Uterus (tissue), 4 donors: ENCODE results near the gene CDC42EP1. TPM values are rescaled to one million over a fixed set of nuclear protein-coding genes. Genes with fewer than 3 reads are reported as not detected.

Experiments
- DNase-seq, 2 donors: peaks; one replicate each; pipeline ENCODE4 v3.0.0-alpha.2; 2019 to 2020
- H3K27ac ChIP-seq, 2 donors: fragments of 200-600 bp; sonication (generic); 1 replicate in 1 of 2; 2 replicates in 1 of 2; pipeline ENCODE4 v1.5.1; 2016 to 2018
- H3K27me3 ChIP-seq, 2 donors: fragments of 200-600 bp; sonication (generic); one replicate each; pipeline ENCODE4 v1.5.1; 2018 to 2019; ENCODE audit warnings: control low read depth in 1 of 2
- H3K36me3 ChIP-seq, 2 donors: fragments of 200-600 bp; sonication (generic); one replicate each; pipeline ENCODE4 v1.5.1; 2019; ENCODE audit warnings: control low read depth in 1 of 2
- H3K4me1 ChIP-seq, 2 donors: fragments of 200-600 bp; sonication (generic); one replicate each; pipeline ENCODE4 v1.5.1; 2018 to 2019; ENCODE audit warnings: control low read depth in 1 of 2
- H3K4me3 ChIP-seq, 2 donors: fragments of 200-600 bp; sonication (generic); 1 replicate in 1 of 2; 2 replicates in 1 of 2; pipeline ENCODE4 v1.5.1; 2018 to 2019; ENCODE audit warnings: mild to moderate bottlenecking in 1 of 2
- H3K9me3 ChIP-seq, 2 donors: fragments of 200-600 bp; sonication (generic); one replicate each; pipeline ENCODE4 v1.5.1; 2019; ENCODE audit warnings: control low read depth in 1 of 2
- POLR2A ChIP-seq, 2 donors: fragments of 450-650 bp; IDR thresholded peaks; one replicate each; pipeline ENCODE4 v1.6.1; 2016; ENCODE audit warnings: antibody characterized with exemption in 2 of 2, mild to moderate bottlenecking in 1 of 2, moderate library complexity in 1 of 2
- intact Hi-C: fragments of 100-400 bp; cut with DNase I; formaldehyde crosslinking; loops from one replicate; pipeline ENCODE4 v1.15.1; 2023; ENCODE audit warnings: low total_unique reads
- total RNA-seq, 4 donors: library from RNA; depleted of rRNA in 3 of 4; stranded (reverse); fragments of >200 nt in 3 of 4; gene quantifications; one replicate each; pipeline versions ENCODE4 v1.1.0 to v1.2.4, GENCODE V29; 2014 to 2023
- TF ChIP-seq, protein P1 (sequence below), 4 experiments: fragments of 200-600 bp in 2 of 4; fragments of 450-650 bp in 2 of 4; sonication (generic) in 2 of 4; IDR thresholded peaks; one replicate each; pipeline ENCODE4 v1.5.1; 2016 to 2019; ENCODE audit warnings: antibody characterized with exemption in 4 of 4, mild to moderate bottlenecking in 2 of 4, moderate library complexity in 1 of 4
- donor health status: DM: yes; HTN: yes; CAD: no.

CDC42EP1 gene
- total RNA-seq, 4 donors from 2014 or later, result 10.6 to 101 (median 16.5) TPM

DNA sequence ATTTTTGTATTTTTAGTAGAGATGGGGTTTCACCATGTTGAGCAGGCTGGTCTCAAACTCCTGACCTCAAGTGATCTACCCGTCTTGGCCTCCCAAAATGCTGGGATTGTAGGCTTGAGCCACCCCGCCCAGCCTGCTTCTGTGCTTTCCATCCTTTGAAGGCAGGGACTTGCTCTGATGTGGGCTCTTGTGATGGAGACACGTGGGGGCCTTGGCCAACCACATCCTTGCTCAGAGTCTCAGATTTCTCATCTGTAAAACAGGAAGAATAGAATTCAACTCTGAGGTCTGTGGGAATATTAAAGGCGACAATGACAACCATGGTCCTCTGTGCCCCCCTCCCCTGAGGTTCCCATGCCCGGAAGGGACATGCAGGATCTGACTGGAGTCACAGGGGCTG is 44.6 kb downstream of the CDC42EP1 start:
- DNase-seq, result no peak
- no peaks in the 10 kb centered on the region for H3K27me3 ChIP-seq
- H3K27ac ChIP-seq, result no peak overlapping the region
- intact Hi-C loops, result no loop called here
- no peaks in the 10 kb centered on the region for H3K36me3 ChIP-seq
- H3K4me3 ChIP-seq, result no peak overlapping the region
- H3K9me3 ChIP-seq, result no peaks in the 10 kb centered on the region
- peaks cover 0 to 7% of the 10 kb centered on the region in 2 donors for H3K4me1 ChIP-seq
- TF ChIP-seq POLR2A (IDR thresholded peaks at IDR 0.05), result no peak
- TF ChIP-seq, protein P1, sequence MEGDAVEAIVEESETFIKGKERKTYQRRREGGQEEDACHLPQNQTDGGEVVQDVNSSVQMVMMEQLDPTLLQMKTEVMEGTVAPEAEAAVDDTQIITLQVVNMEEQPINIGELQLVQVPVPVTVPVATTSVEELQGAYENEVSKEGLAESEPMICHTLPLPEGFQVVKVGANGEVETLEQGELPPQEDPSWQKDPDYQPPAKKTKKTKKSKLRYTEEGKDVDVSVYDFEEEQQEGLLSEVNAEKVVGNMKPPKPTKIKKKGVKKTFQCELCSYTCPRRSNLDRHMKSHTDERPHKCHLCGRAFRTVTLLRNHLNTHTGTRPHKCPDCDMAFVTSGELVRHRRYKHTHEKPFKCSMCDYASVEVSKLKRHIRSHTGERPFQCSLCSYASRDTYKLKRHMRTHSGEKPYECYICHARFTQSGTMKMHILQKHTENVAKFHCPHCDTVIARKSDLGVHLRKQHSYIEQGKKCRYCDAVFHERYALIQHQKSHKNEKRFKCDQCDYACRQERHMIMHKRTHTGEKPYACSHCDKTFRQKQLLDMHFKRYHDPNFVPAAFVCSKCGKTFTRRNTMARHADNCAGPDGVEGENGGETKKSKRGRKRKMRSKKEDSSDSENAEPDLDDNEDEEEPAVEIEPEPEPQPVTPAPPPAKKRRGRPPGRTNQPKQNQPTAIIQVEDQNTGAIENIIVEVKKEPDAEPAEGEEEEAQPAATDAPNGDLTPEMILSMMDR (IDR thresholded peaks at IDR 0.05), result no peak

DNA sequence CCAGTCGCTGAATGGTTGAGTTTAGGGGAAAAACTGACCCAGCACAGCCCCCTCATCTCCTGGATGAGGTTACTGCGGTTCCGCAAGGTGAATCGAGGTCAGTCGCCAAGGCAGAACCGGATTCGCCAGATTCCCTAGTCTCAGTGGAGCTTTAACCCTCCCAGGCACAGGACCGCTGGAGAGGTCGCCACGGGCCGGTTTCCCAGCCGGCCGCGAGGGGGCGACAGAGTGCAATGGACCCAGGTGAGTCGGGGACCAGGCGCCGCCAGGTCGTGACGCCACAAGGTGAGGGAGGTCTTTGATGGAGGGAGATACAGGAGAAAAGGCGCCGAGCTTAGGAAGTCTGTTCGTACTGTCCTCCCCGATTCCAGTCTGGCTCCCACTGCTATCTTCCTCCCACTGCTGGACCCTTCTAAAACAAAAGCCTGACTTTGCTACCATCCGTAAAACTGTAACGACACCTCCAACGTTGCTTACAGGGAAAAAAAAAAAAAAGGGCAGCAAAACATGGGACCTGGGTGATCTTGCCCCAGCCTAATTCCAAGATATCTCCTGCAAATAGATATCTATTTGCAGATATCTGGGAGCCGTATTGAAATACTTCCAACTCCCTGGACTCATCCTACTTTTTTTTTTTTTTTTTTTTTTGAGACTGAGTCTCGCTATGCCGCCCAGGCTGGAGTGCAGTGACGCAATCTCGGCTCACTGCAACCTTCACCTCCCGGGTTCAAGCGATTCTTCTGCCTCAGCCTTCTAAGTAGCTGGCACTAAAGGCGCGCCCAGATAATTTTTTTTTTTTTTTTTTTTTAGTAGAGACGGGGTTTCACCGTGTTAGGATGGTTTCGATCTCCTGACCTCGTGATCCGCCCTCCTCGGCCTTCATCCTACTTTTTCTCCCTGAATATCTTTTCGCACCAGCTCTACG is 47.0 kb downstream of the CDC42EP1 start:
- H3K4me3 ChIP-seq, result peak overlapping the region; percentile 89 to 98
- H3K27me3 ChIP-seq, result no peaks in the 10 kb centered on the region
- no peak for TF ChIP-seq POLR2A (IDR thresholded peaks at IDR 0.05)
- TF ChIP-seq, protein P1 (IDR thresholded peaks at IDR 0.05), result peak; percentile 90 to 95 (median 92)
- no peaks in the 10 kb centered on the region for H3K9me3 ChIP-seq
- H3K36me3 ChIP-seq, result no peaks in the 10 kb centered on the region
- DNase-seq, result peak; percentile 77 to 81
- H3K27ac ChIP-seq, result peak overlapping the region; percentile 96 to 97
- intact Hi-C loops, result no loop called here
- peaks cover 0 to 11% of the 10 kb centered on the region in 2 donors for H3K4me1 ChIP-seq

DNA sequence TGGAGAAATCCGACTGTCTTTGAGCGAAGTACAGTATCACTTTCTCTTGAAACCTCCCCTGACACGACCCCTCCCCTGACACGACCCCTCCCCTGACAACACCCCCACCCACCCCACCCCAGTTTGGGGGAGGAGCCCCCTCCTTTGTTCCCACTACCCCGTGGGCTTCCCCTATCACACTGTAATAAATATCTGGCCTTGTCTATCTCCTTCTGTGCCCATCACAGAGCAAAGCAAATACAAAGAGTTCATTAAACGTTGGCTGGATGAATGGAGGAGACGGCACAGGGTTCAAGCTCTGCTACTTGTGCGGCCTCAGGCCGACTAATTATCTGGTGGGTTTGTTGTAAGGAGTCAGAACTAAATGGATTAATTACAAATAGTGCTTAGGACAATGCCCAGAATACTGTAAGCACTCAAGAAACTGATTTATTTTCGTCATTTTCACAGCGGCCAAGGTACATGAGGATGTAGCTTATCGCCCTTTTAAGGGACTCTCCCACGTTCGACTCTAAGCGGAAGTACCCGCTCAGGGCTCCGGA is 47.7 kb downstream of the CDC42EP1 start:
- intact Hi-C loops, result no loop called here
- peak overlapping the region; percentile 89 to 98 for H3K4me3 ChIP-seq
- H3K27me3 ChIP-seq, result no peaks in the 10 kb centered on the region
- TF ChIP-seq, protein P1 (IDR thresholded peaks at IDR 0.05), result no peak
- no peak for TF ChIP-seq POLR2A (IDR thresholded peaks at IDR 0.05)
- DNase-seq, result no peak
- peak overlapping the region; percentile 96 to 97 for H3K27ac ChIP-seq
- H3K36me3 ChIP-seq, result no peaks in the 10 kb centered on the region
- H3K9me3 ChIP-seq, result no peaks in the 10 kb centered on the region
- H3K4me1 ChIP-seq, result peaks cover 0 to 11% of the 10 kb centered on the region in 2 donors

DNA sequence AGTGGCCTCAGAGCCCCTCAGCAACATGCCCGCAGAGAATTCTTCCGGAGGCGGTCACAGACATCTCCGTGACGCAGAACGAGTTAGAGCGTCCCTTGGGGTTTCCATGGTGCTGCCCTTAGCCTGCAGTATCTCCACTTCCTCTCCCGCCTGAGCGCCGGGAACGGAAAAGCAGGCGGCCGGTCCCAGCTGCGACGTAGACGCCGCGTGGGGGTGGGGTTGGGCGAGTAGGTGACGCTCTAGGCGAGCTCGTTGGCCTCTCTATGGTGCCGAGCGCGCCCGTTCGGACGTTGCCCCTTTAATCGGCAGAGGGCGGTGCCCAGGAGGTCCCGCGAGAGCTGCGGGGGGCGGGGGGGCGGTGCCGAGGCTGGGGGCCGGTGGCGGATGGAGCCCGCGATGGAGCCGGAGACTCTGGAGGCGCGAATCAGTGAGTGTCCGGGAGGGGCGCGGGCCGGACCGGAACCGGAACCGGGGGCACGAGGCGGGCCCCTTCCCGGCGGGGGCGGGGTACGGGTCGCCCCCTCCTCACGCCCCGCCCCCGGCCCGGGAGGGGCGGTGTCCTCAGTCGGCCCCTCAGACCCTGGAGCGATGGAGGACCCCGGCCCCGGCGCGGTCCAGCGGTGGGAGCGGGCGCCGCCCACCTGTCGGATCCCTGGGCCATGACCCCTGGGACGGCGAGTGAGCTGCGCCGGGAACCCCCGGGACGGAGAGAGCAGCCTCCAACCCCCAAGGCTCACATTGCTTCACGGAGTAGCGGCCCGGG is 48.4 kb downstream of the CDC42EP1 start, which contains the start of gene GGA1:
Gene GGA1 (plus strand): TSS at position 358 of the 763 bp plus-strand sequence. CDS start 27 bp downstream, at position 385.
- peaks cover 4 to 14% of the 10 kb centered on the region in 2 donors for H3K4me1 ChIP-seq
- DNase-seq, result peak; percentile 94 to 96
- TF ChIP-seq, protein P1 (IDR thresholded peaks at IDR 0.05), result peak in 1 of 4 experiments; percentile 8
- TF ChIP-seq POLR2A (IDR thresholded peaks at IDR 0.05), result peak in 1 of 2 donors; percentile 31
- intact Hi-C loops, result no loop called here
- peak within 1 kb of the TSS; percentile 89 to 98 for H3K4me3 ChIP-seq
- no peaks in the 10 kb centered on the region for H3K36me3 ChIP-seq
- H3K27me3 ChIP-seq, result no peaks in the 10 kb centered on the region
- peak within 1 kb of the TSS; percentile 96 to 97 for H3K27ac ChIP-seq
- H3K9me3 ChIP-seq, result no peaks in the 10 kb centered on the region
